Measurements from ENCODE around the gene SRRM5.

The SRRM5 gene

DNA sequence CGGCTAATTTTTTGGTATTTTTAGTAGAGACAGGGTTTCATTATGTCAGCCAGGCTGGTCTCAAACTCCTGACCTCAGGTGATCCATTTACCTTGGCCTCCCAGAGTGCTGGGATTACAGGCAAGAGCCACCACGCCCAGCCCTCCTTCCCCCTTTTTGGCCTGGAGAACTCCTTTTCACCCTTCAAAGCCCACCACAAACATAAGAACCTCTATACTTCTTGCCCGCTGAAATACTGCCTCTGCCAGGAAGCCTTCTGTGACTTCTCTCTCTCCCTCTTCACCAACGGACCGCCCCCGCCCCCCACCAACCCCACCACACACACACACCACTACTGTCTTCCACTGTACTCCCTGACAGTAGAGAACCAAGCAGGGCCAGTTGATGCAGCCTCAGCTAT, 5.1 kb downstream of the SRRM5 start:
- no peak overlapping the region for H3K4me3 ChIP-seq (replicated peaks; ENCODE audit: low read depth, low read length)
- DNase-seq (ENCODE audit: low read depth), result no peak
- TF ChIP-seq, protein P1, sequence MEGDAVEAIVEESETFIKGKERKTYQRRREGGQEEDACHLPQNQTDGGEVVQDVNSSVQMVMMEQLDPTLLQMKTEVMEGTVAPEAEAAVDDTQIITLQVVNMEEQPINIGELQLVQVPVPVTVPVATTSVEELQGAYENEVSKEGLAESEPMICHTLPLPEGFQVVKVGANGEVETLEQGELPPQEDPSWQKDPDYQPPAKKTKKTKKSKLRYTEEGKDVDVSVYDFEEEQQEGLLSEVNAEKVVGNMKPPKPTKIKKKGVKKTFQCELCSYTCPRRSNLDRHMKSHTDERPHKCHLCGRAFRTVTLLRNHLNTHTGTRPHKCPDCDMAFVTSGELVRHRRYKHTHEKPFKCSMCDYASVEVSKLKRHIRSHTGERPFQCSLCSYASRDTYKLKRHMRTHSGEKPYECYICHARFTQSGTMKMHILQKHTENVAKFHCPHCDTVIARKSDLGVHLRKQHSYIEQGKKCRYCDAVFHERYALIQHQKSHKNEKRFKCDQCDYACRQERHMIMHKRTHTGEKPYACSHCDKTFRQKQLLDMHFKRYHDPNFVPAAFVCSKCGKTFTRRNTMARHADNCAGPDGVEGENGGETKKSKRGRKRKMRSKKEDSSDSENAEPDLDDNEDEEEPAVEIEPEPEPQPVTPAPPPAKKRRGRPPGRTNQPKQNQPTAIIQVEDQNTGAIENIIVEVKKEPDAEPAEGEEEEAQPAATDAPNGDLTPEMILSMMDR (IDR thresholded peaks at IDR 0.05; ENCODE audit: low read length, missing control alignments), result no peak

DNA sequence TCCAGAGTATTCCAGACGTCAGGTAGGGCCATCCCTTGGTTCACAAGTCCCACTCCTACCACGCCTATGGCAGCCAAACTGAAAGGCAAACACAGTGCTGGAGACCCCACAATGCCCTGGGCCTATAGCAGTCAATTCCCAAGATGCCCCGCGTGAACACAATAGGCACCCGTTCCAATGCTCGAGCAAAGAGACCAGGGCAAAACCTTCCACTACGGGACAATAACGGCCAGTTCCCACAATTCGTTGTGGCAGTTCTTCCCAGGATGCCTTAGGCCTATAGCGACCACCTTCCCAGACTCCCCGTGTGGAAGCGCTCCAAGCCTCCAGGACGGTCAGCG, 7.0 kb downstream of the SRRM5 start:
- peak; percentile 39 for DNase-seq (ENCODE audit: low read depth)
- peak overlapping the region; percentile 88 for H3K4me3 ChIP-seq (replicated peaks; ENCODE audit: low read depth, low read length)
- TF ChIP-seq, protein P1 (IDR thresholded peaks at IDR 0.05; ENCODE audit: low read length, missing control alignments), result no peak

DNA sequence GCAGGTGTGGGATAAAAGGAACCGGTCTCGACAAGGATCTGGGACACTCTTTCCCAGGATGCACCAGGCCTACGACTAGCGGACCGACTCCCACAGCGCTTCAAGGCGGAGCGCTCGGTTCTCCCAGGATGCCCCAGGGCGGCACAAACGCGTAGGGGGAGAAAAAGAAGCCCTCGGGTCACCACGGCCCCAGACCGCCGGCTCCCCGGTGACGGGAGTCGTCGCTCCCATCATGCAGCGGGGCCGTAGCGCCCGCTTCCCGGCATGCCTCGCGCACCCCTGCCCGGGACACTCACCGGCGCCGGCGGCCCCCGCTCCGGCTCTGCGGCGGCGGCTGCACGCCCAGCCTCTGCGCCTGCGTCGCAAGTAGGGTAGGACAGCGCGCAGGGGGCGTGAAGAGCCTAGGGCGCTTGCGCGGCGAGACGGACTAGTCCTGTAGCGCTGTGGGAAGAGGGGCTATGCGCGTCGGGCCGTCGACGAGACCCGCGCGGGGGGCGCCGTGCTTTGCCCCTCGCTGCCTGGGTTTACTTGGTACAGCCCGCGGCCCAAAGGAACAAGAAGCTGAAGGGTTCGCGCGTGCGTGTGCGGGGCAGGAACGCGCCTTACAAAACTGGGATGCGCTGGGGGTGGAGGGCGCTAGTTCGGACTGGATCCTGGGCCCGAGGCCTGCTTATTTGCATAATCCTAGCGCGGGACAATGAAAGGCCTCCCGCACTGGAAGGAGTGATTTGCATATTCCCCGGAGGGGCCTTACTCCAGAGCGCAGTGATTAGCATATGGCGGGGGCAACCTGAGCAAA, 7.6 kb downstream of the SRRM5 start, which contains the start of gene ZNF428:
TSS of gene ZNF428 (minus strand) at position 368 of the 799 bp plus-strand sequence. CDS start 5,325 bp downstream, outside the sequence.
- H3K4me3 ChIP-seq (replicated peaks; ENCODE audit: low read depth, low read length), result peak within 1 kb of the TSS; percentile 88
- TF ChIP-seq, protein P1 (IDR thresholded peaks at IDR 0.05; ENCODE audit: low read length, missing control alignments), result no peak

DNA sequence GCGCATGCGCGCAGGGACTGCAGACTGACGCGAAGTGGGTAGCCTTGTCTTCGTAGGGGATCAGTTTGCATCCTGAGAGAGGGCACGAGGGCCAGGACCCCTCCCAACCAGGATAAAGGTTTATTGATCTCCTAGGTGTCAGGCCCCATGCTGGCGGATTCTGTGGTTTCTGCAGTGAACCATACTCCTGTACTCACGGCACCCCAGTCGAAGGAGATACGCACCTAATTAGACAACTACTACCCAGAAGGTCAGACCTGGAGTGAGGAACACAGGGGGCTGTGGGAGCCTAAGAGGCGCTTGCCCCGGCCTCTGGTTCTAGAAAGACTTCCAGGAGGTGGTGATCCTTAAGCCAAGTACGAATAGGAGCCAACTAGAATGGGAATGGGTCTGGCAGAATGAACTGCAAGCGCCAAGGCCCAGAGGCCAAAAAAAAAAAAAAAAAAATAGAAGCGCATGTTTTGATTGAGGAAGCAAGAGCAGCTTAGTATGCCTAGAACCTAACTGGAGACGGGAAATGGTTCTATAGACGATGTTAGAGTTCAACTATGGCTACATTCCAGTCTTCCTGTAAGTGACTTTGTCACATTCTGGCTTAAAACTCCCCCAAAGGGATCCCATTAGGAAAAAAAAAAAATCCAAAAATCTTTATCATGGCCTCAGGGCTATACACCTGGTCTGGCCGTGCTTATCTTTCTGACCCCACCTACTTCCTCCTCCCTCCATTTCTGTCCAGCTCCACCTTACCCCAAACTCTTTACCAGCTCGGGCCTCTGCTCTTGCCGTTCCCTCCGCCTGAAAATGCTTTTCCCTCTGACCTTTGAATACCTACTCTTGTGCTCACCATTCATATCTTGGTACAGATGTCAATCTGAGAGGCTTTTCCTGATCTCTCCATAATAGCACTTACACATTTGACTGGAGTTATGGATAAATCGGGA, 8.4 kb downstream of the SRRM5 start:
- TF ChIP-seq, protein P1 (IDR thresholded peaks at IDR 0.05; ENCODE audit: low read length, missing control alignments), result no peak
- peak overlapping the region; percentile 88 for H3K4me3 ChIP-seq (replicated peaks; ENCODE audit: low read depth, low read length)
- DNase-seq (ENCODE audit: low read depth), result no peak

More for the DNA sequence above, 7.6 kb downstream of the SRRM5 start, which contains the start of gene ZNF428:
- peak; percentile 92 for DNase-seq (ENCODE audit: low read depth)

DNA sequence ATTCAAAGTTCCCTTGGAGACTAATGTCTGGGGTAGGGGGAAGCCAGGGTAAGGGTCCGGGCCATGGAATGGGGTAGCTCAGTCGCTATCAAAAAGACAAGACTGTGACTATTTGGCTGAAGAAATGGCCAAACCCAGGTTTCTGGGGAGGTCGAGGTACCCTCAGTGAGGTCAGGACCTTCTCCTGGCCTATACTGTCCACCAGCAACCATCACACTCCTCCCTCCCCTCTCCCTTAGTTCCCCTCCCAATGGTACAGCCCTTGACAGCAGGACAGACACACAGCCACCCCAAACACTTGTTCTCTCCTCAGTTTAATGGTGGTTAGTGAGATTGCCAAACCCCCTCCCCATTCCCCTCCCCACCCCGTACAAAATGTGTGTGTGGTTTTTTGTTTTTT, 10.2 kb downstream of the SRRM5 start:
- TF ChIP-seq, protein P1 (IDR thresholded peaks at IDR 0.05; ENCODE audit: low read length, missing control alignments), result no peak
- H3K4me3 ChIP-seq (replicated peaks; ENCODE audit: low read depth, low read length), result no peak overlapping the region
- no peak for DNase-seq (ENCODE audit: low read depth)

DNA sequence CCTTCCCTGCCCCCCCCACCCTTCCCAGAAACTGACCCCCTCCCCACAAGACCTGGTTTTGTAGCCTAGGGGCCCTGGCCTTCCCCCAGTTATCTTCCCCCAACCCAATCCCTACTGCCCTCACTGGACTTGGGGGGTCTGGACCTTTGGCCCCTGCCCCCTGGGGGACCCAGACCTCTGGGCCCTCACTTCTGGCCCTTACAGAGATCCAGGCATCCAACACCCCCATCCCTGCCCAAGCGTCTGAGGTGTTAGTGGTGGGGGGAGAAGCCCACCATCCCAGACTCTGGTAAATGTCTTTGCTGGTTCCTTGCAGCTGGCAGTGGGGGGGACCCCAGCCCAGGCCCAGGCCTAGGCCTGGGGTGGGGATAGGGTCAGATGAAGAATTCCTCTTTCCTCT, 11.1 kb downstream of the SRRM5 start:
- no peak for DNase-seq (ENCODE audit: low read depth)
- H3K4me3 ChIP-seq (replicated peaks; ENCODE audit: low read depth, low read length), result no peak overlapping the region
- TF ChIP-seq, protein P1 (IDR thresholded peaks at IDR 0.05; ENCODE audit: low read length, missing control alignments), result no peak

Data from fibroblast of pulmonary artery (primary cell).